HG02870 (cell line): ENCODE data around the gene NKAPD1.
"Not testable (repeated sequence)": the region's sequence is repeated elsewhere in the genome, so short reads cannot be mapped to it uniquely, and the experiment has no call there.

ENCODE experiments used
- ATAC-seq: cut with Tn5 transposase; IDR thresholded peaks from one replicate; pipeline ENCODE4 v1.9.1; 2021; ENCODE audit warnings: mild to moderate bottlenecking, moderate library complexity; ENCODE audit not compliant: unreplicated experiment

The NKAPD1 gene, protein sequence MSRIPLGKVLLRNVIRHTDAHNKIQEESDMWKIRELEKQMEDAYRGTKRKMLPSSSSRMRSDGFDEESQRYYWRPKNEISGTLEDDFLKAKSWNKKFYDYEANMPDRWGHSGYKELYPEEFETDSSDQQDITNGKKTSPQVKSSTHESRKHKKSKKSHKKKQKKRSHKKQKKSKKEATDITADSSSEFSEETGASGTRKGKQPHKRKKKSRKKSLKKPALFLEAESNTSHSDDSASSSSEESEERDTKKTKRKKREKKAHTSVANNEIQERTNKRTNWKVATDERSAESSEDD

DNA sequence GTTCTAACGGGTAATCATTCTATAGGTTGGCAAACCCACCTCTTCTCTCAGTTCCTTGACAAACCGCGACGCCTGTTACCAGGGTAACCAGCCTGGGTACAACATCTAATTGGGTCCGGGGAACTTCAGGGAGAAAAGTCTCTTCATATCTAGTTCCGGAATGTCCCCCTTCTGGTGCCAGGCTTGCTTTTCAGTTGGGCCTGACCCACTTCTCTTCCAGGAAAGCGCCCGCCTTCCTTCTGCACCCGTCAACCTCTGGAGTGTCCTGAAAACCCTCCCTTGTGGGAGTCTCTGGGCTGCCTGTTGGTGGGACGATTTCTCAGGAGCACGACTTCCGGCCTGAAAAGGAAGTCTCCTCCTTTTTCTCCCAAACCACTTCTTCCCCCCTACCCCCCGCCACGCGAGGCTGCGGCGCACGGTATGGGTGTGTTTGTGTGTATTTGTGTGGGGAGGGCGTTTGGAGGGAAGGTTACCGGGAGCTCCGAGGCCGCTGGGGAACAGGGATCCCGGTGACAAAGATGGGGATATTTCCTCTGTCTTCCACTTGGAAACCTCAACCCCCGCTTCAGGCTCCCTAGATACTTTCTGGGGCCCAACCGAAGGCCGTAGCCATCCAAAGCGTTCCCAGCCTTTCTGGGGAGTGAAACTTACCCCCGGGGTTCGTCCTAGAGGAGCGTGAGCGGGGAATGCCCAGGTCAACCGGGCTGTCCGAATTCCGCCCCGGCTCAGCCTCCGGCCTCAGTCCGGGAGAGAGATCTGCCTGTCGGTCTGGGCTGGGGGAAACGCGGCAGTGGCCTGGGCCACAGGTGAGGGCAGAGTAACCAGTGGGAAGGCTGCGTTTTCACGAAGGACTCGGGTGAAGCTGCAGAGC, at the start of gene NKAPD1, which contains the start of gene PIH1D2:
Gene NKAPD1, plus strand, starts transcription at position 359 of the 871 bp plus-strand sequence. CDS start 1,276 bp downstream, outside the sequence.
Gene PIH1D2, minus strand, starts transcription at position 77 of the 871 bp plus-strand sequence. CDS start 843 bp downstream, outside the sequence.
- ATAC-seq, result peak; percentile 86

DNA sequence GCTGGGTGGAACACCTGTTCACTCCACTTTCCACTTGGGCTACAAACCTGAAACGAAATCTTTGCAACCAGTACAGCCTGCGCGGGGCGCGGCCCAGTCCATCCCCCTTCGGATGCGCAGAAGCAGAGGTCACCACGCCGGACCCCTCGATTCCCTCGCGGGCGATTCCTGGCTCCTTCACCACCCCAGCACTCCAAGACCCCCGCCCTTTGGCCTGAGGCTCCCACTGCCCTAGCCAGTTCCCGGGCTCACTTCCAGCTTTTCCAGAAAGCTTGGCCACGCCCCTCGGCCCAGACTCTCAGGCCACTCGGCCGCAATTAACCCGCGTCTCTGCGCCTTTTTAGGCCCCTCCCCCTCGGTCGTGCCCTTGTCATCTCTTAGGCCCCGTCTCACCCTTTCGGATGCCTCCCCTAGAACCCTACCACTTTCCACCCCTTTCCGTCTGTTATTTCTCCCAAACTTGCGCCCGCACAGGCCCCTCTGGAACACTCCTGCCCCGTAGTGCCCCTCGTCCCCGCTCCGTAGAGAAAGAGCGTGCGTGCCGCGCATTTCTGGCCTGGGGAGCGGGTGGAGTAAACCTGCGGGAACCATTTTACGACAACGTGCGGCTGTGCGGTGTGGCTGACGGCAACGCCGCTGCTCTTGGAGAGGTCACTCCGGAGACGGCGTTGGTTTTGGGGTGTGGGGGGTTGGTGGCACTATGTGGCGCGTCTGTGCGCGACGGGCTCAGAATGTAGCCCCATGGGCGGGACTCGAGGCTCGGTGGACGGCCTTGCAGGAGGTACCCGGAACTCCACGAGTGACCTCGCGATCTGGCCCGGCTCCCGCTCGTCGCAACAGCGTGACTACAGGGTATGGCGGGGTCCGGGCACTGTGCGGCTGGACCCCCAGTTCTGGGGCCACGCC, 49.1 kb upstream of the NKAPD1 start, which contains the start of gene DLAT:
Gene DLAT, plus strand, starts transcription at position 636 of the 906 bp plus-strand sequence. Its CDS starts 65 bp downstream, at position 701.
- peak; percentile 60 for ATAC-seq

DNA sequence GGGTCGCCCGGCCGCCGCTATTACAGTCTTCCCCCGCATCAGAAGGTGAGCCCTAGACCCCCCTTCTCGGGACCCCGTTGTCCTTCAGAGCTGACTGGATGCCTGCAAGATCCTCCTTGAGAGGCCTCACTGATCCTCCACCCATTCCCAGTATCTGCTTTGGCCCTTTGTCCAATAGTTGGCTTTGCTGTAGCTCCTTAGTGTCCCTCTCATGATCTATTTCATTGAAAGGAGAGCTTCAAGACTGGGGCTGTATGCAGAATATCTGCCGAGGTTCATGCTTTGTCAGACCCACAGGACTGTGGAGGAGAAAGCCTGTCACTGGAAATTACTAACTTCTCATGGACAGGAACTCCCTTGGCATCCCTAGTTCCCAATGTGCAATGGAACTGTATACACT, 48.4 kb upstream of the NKAPD1 start:
- ATAC-seq, result no peak

DNA sequence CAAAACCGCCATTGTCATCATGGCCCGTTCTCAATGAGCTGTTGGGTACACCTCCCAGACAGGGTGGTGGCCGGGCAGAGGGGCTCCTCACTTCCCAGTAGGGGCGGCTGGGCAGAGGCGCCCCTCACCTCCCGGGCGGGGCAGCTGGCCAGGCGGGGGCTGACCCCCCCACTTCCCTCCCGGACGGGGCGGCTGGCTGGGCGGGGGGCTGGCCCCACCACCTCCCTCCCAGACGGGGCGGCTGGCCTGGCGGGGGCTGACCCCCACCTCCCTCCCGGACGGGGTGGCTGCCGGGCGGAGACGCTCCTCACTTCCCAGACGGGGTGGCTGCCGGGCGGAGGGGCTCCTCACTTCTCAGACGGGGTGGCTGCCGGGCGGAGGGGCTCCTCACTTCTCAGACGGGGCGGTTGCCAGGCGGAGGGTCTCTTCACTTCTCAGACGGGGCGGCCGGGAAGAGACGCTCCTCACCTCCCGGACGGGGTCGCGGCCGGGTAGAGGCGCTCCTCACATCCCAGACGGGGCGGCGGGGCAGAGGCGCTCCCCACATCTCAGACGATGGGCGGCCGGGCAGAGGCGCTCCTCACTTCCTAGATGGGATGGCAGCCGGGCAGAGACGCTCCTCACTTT, 47.2 kb upstream of the NKAPD1 start:
- not testable (repeated sequence) for ATAC-seq

DNA sequence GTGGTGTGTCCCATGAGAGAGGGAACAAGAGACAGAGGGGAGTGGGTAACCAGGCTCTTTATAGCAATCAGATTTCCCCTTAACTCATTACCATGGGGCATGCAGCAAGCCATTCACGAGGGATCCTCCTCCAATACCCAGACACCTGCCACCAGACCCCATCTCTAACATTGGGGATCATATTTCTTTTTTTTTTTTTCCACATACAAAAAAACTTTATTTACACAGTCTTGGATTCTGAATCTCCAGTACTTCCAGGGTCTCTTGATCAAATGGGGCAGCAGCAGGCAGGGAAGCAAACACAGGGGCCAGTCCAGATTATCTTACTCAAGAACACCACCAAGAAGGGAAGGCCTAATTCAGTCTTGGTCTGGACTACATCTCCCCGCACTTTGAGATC, 44.6 kb upstream of the NKAPD1 start:
- no peak for ATAC-seq

DNA sequence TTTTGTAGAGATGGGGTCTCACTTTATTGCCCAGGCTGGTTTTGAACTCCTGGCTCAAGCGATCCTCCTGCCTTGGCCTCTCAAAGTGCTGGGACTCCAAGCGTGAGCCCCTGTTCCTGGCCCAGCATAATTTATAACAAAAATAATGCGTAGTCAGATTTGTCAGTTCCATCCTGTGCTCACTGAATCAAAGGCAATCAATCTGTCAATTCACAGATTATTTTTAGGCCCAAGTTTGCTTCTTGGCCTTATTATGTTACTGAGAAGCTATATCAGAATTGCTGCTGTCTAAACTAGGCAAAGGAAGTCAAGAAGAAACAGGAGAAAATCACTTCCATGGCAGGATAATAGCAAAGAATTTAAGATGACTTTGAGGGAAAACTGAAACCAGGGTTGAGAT, 40.2 kb upstream of the NKAPD1 start:
- ATAC-seq, result no peak

DNA sequence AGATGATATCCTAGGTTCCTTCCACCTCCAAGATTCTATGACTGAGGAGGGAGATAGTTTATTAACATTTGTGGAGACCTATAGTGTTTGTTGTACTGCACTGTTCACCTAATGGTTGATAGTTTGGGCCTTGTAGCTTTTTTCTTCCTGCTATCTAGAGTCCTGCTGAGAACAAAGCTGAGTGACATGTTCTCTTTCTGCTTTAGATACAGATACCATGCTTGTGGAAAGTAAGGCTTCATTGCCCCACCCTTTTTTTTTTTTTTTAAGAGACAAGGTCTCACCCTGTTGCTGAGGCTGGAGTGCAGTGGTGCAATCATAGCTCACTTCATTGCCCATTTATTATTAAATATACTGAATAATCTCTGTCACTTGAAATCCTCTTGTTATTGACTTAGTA, 36.6 kb upstream of the NKAPD1 start:
- ATAC-seq, result no peak

DNA sequence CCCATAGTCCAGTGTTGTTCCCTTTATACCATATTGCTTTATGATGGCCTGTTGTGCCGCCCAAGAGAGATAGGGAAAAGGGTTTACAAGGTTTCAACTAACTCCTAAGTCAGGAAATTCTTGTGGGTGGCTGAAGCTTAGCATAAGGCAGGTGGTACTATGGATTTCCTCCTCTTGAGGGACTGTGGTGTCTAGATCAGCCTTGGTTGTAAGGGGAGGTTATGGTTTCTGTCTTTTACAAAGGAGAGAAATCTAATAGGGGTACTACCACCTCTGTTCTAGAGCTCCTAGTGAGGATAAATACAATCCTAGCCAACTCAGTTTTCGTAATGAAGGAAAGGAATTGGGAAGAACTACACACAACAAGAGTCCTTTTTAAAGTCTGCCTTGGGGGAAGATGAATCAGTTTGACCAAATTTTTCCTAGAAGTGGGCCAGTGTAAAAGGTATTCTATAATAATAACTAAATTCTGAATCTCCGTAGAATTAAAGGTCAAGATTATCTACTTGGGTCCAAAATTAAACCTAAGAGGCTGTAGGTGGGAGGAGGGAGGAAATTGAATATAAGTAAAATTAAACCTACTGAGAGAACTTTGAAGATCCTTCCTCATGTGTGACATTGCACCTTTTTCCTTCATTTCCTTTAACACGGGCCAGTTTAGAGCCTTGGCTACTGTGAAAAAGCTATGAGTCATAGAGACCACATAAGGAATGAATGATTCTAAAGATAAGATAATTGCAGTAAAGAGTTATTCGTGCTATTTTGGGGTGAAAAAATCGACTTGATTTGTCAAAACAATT, 31.7 kb upstream of the NKAPD1 start:
- ATAC-seq, result no peak

DNA sequence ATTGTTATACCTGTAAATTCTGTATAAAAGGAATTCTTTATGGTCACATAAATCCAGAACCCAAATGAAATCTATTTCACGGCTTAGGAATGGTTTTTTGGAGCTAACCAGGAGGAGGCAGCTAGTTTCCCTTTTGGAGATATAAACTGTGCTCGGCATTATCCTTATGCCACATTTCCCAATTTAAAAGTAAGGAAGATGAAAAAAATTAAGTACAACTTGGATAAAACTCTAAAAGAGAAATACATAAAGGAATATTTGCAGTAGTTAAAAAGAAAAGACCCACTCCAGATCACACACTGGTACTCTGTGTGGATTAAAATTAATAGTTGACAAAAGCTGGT, 31.2 kb upstream of the NKAPD1 start:
- ATAC-seq, result no peak

DNA sequence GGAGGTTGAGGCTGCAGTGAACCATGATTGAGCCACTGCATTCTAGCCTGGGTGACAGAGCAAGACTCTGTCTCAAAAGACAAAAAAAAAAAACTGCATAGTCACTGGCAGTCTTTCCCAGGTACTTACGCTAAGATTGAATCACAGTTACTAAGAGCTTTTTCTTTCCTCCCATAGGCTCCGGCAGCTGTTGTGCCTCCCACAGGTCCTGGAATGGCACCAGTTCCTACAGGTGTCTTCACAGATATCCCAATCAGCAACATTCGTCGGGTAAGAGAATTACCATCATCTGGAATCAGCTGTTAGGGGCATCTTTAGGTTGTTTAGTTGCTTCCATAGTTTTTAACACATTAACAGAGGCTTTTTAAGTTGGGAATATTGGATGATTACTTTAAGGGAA, 29.1 kb upstream of the NKAPD1 start:
- ATAC-seq, result no peak

DNA sequence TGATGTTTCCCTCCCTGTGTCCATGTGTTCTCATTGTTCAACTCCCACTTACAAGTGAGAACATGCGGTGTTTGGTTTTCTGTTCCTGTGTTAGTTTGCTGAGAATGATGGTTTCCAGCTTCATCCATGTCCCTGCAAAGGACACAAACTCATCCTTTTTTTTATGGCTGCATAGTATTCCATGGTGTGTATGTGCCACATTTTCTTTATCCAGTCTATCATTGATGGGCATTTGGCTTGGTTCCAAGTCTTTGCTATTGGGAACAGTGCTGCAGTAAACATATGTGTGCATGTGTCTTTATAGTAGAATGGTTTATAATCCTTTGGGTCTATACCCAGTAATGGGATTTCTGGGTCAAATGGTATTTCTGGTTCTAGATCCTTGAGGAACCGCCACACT, 27.5 kb upstream of the NKAPD1 start:
- ATAC-seq, result not testable (repeated sequence)

DNA sequence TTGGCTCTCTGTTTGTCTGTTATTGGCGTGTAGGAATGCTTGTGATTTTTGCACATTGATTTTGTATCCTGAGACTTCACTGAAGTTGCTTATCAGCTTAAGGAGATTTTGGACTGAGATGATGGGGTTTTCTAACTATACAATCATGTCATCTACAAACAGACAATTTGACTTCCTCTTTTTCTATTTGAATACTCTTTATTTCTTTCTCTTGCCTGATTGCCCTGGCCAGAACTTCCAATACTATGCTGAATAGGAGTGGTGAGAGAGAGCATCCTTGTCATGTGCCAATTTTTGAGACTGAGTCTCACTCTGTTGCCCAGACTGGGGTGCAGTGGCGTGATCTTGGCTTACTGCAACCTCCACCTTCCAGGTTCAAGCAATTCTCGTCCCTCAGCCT, 25.8 kb upstream of the NKAPD1 start:
- ATAC-seq, result not testable (repeated sequence)

DNA sequence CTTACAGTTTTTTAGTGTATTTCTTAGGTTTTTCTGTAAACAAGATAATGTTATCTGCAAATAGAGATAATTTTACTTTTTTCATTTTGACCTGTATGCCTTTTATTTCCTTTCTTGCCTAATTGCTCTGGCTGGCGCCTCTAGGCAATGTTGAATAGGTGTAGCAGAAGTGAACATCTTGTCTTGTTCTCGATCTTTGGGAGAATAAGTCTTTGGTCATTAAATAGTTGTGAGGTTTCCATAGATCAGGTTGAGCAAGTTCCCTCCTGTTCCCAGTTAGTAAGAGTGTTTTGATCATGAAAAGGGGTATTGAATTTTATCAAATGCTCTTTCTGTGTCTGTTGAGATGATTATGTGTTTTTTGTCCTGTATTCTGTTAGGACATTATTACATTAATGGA, 24.3 kb upstream of the NKAPD1 start:
- ATAC-seq, result no peak

DNA sequence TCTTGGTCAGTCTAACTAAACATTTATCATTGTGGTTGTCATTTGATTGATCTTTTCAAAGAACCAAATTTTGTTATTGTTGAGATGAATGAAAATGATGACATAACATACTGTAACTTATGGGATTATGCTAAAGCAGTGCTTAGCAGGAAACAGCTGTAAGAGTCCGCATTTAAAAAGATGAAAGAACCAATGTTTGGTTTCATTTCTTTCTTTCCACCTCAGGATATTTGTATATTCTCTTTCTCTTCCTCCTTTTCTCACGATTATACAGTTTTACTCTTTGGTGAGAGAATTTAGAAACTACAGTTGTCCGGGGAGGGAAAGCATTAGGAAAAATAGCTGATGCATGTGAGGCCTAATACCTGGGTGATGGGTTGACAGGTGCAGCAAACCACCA, 23.4 kb upstream of the NKAPD1 start:
- ATAC-seq, result peak; percentile 85

DNA sequence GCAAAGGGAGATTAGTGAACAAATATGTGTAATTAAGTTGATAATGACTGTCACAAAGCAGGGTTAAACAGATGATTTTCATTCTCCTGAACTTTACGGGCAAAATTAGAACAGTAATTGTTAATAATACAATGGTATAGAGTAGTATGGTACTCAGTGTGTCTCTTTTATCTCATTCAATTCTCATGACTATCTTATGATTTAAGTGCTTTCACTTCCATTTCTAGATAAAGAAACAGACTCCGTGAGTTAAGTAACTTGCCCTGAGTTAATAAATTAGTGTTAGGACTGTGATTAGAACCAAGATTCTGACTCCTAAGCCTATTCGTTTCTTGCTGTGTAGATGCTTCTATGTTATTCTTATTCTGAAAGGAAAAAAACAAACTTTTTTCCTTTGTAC, 22.3 kb upstream of the NKAPD1 start:
- no peak for ATAC-seq

DNA sequence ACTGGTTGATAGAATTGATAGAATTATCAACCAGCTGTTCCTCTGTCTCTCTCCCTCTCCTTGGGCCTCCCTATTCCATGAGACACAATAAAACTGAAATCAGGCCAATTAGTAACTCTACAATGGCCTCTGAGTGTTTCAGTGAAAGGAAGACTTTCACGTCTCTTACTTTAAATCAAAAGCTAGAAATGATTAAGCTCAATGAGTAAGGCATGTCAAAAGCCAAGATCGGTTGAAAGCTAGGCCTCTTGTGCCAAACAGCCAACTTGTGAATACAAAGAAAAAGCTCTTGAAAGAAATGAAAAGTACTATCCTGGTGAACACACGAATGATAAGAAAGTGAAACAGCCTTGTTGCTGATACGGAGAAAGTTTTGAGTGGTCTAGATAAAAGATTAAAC, 16.9 kb upstream of the NKAPD1 start:
- ATAC-seq, result no peak

DNA sequence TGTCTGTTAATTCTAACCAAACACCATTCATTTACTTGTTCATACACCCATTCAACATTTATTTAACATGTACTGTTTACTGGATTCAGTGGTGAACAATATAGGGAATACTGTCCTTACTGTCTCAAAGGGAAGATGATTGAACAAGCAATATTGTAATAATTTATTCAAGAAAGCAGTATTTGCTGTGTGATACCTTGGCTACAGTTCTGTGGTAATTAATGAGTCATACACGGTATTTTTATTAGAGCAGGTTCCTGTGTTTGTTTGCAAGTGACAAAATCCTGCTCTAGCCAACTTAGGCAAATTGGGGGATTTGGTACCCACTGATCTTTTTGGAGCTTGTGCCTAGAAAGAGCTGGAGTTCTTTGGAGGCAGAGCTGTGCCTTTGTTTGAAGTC, 16.0 kb upstream of the NKAPD1 start:
- no peak for ATAC-seq

DNA sequence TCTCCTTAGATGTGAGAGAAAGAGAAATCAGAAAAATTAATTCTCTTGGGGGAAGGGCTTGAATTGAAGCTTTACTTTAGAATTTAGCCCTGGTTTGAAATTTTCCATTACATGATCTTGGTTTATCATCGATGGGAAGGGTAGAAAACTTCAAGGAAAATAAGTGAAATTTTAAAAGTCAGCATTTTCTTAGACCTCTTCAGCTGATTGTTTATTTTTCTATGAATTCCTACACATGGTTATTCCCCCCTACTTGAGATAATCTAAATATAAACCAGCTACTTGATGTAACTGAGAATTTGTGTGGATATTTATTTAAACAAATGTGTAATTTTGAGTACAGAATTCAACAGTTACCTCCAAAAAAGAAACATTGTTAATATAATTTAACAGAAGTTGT, 11.2 kb upstream of the NKAPD1 start:
- ATAC-seq, result no peak

DNA sequence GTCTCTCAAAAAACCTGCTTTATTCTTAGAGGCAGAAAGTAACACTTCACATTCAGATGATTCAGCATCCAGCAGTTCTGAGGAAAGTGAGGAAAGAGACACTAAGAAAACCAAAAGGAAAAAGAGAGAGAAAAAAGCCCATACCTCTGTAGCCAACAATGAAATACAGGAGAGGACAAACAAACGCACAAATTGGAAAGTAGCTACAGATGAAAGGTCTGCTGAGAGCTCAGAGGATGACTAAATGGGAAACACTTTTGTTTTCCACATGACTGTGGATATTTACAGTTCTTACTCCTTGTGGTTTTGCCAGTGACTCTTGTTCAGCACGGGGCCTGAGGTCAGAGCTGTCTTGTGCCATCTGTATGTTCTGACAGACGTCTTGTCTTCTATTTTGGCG, 8.6 kb downstream of the NKAPD1 start:
- ATAC-seq, result no peak
